VCaP (cell line): ENCODE results near the gene KRT15.

Experiments used
- H3K27ac ChIP-seq: fragments of 450-650 bp; 2 replicates; pipeline ENCODE4 v1.5.1; 2017
- CTCF ChIP-seq: fragments of 450-650 bp; conservative IDR thresholded peaks from 2 replicates; pipeline ENCODE4 v1.5.1; 2017; ENCODE audit warnings: mild to moderate bottlenecking, moderate library complexity

Gene KRT15

GRCh38 chr17:41481036-41481435 lies 37.7 kb downstream of the KRT15 start, which contains the start of gene KRT35:
KRT35 (minus strand) TSS chr17:41481151; CDS start chr17:41481097, 54 bp downstream.
- TF ChIP-seq CTCF, result no peak

GRCh38 chr17:41480581-41480980 lies 38.1 kb downstream of the KRT15 start:
- TF ChIP-seq CTCF, result no peak
- no peak overlapping the region for H3K27ac ChIP-seq

More at GRCh38 chr17:41481036-41481435, 37.7 kb downstream of the KRT15 start, which contains the start of gene KRT35:
- H3K27ac ChIP-seq, result no peak within 1 kb of the TSS

GRCh38 chr17:41480136-41480535 lies 38.6 kb downstream of the KRT15 start:
- H3K27ac ChIP-seq, result no peak overlapping the region
- no peak for TF ChIP-seq CTCF

GRCh38 chr17:41478237-41478636 lies 40.5 kb downstream of the KRT15 start:
- no peak for TF ChIP-seq CTCF
- H3K27ac ChIP-seq, result no peak overlapping the region

GRCh38 chr17:41476866-41477815 lies 41.5 kb downstream of the KRT15 start:
- no peak overlapping the region for H3K27ac ChIP-seq
- TF ChIP-seq CTCF, result no peak

GRCh38 chr17:41475421-41475820 lies 43.3 kb downstream of the KRT15 start:
- no peak overlapping the region for H3K27ac ChIP-seq
- TF ChIP-seq CTCF, result no peak

- no peak for TF ChIP-seq CTCF
- H3K27ac ChIP-seq, result no peak overlapping the region
Measured at GRCh38 chr17:41474863-41475262, 43.8 kb downstream of the KRT15 start.
